HEK293 (cell line): ENCODE data around the gene RBMS3.
A peak's percentile ranks its signal among the peaks of the same experiment; 100 is the strongest.

Source experiments
- PRDM1 ChIP-seq: fragments of 450-650 bp; formaldehyde crosslinking; IDR thresholded peaks from 2 replicates; pipeline ENCODE4; 2016; ENCODE audit warnings: missing biosample characterization, missing genetic modification characterization
- YY2 ChIP-seq: fragments of 450-650 bp; formaldehyde crosslinking; IDR thresholded peaks from 2 replicates; pipeline ENCODE4 v1.5.1; 2016; ENCODE audit warnings: missing biosample characterization, missing genetic modification characterization
- ZBTB1 ChIP-seq: fragments of 450-650 bp; formaldehyde crosslinking; IDR thresholded peaks from 2 replicates; pipeline ENCODE4 v1.5.1; 2016; ENCODE audit warnings: missing biosample characterization, missing genetic modification characterization
- ZBTB20 ChIP-seq: fragments of 450-650 bp; formaldehyde crosslinking; IDR thresholded peaks from 2 replicates; pipeline ENCODE4 v1.5.1; 2016; ENCODE audit warnings: missing biosample characterization, missing genetic modification characterization
- ZFP41 ChIP-seq: fragments of 450-650 bp; formaldehyde crosslinking; IDR thresholded peaks from 2 replicates; pipeline ENCODE4 v1.5.1; 2016; ENCODE audit warnings: missing biosample characterization, missing genetic modification characterization, borderline replicate concordance
- ZNF10 ChIP-seq: fragments of 450-650 bp; formaldehyde crosslinking; IDR thresholded peaks from 2 replicates; pipeline ENCODE4 v1.5.1; 2017; ENCODE audit warnings: missing biosample characterization, missing genetic modification characterization
- ZNF202 ChIP-seq: fragments of 450-650 bp; formaldehyde crosslinking; IDR thresholded peaks from 2 replicates; pipeline ENCODE4 v1.5.1; 2016; ENCODE audit warnings: missing biosample characterization, missing genetic modification characterization, borderline replicate concordance
- ZNF585B ChIP-seq: fragments of 450-650 bp; formaldehyde crosslinking; IDR thresholded peaks from 2 replicates; pipeline ENCODE4 v1.5.1; 2016; ENCODE audit warnings: missing biosample characterization, missing genetic modification characterization
- ZNF600 ChIP-seq: fragments of 450-650 bp; formaldehyde crosslinking; IDR thresholded peaks from 2 replicates; pipeline ENCODE4 v1.5.1; 2016; ENCODE audit warnings: missing biosample characterization, missing genetic modification characterization
- ZNF621 ChIP-seq: fragments of 450-650 bp; formaldehyde crosslinking; IDR thresholded peaks from 2 replicates; pipeline ENCODE4 v1.5.1; 2017; ENCODE audit warnings: missing biosample characterization, missing genetic modification characterization
- ZNF654 ChIP-seq: fragments of 450-650 bp; formaldehyde crosslinking; IDR thresholded peaks from 2 replicates; pipeline ENCODE4 v1.5.1; 2016; ENCODE audit warnings: low read depth, missing biosample characterization, missing genetic modification characterization
- ZNF768 ChIP-seq: fragments of 450-650 bp; formaldehyde crosslinking; IDR thresholded peaks from 2 replicates; pipeline ENCODE4 v1.5.1; 2018; ENCODE audit warnings: missing biosample characterization, mild to moderate bottlenecking, missing genetic modification characterization
- ZNF830 ChIP-seq: fragments of 450-650 bp; IDR thresholded peaks from 2 replicates; pipeline ENCODE4 v1.5.0; 2018; ENCODE audit warnings: missing biosample characterization, missing genetic modification characterization, low read depth, mild to moderate bottlenecking, moderate library complexity
- TF ChIP-seq, protein P1 (sequence below): fragments of 450-650 bp; formaldehyde crosslinking; IDR thresholded peaks from 2 replicates; pipeline ENCODE4 v1.5.1; 2016; ENCODE audit warnings: missing biosample characterization, missing genetic modification characterization
- TF ChIP-seq, protein P2 (sequence below): fragments of 450-650 bp; formaldehyde crosslinking; IDR thresholded peaks from 2 replicates; pipeline ENCODE4 v1.5.1; 2016; ENCODE audit warnings: missing biosample characterization, missing genetic modification characterization, borderline replicate concordance
- TF ChIP-seq, protein P3 (sequence below): fragments of 450-650 bp; formaldehyde crosslinking; IDR thresholded peaks from 2 replicates; pipeline ENCODE4 v1.5.1; 2016; ENCODE audit warnings: missing biosample characterization, missing genetic modification characterization, borderline replicate concordance
- TF ChIP-seq, protein P4 (sequence below): fragments of 450-650 bp; formaldehyde crosslinking; IDR thresholded peaks from 2 replicates; pipeline ENCODE4 v1.5.1; 2016; ENCODE audit warnings: missing biosample characterization, missing genetic modification characterization
- TF ChIP-seq, protein P5 (sequence below): fragments of 450-650 bp; formaldehyde crosslinking; IDR thresholded peaks from 2 replicates; pipeline ENCODE4 v1.5.1; 2016; ENCODE audit warnings: missing biosample characterization, missing genetic modification characterization
- TF ChIP-seq, protein P6 (sequence below): fragments of 450-650 bp; formaldehyde crosslinking; IDR thresholded peaks from 2 replicates; pipeline ENCODE4 v1.5.1; 2016; ENCODE audit warnings: missing biosample characterization, missing genetic modification characterization

The RBMS3 gene

DNA sequence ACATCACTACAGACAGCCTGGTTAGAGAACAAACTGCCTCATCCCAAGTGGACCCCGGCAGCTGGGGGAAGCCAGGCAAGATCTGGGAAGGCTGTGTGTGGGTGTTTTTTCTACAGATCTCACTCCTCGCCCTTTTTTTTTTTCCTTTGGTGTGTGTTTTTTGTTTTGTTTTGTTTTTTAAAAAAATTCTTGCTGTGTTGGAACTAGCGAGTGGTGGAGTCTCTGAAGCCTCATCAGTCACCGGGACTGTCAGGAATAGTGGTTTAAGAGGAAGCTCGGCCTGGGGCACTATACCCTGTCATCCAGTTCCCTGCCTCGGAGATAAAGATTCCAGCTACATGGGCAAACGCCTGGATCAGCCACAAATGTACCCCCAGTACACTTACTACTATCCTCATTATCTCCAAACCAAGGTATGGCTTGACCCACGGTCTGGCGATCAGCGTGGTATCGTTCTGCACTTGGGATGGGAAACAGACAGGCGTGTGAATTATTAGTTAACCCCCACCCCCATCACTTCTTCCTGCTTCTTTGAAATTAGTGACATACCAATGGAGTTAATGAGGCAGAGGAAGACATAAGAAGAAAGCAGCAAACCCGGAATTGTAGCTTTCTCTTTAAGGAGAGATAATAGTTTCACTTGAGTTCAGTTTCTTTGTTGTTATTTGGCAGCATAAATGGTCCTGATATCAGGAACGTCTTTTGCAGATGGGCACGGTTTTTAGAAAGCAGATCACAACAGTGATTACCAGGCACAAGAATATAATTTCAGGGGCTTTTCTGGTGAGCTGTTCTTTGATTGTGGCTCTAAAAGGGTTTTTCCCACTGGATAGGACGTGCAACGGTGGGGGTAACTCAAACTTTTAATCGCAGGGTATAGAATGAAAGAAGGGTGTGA is 722 bp downstream of the RBMS3 start (continued):
- TF ChIP-seq, protein P1, sequence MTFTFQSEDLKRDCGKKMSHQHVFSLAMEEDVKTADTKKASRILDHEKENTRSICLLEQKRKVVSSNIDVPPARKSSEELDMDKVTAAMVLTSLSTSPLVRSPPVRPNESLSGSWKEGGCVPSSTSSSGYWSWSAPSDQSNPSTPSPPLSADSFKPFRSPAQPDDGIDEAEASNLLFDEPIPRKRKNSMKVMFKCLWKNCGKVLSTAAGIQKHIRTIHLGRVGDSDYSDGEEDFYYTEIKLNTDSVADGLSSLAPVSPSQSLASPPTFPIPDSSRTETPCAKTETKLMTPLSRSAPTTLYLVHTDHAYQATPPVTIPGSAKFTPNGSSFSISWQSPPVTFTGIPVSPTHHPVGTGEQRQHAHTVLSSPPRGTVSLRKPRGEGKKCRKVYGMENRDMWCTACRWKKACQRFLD (tag by site-specific recombination), result no peak
- TF ChIP-seq ZNF768 (tag by site-specific recombination) (0 out of 2 replicates have a peak, but pooled peaks have one; percentile 7), ZNF654 (tag by site-specific recombination) (no peak), ZNF10 (tag by site-specific recombination) (peak; percentile 78), ZNF621 (tag by site-specific recombination) (no peak), ZNF830 (tag by site-specific recombination) (no peak), ZNF202 (tag by site-specific recombination) (no peak), ZNF600 (tag by site-specific recombination) (peak; percentile 4; the same call in 1 of the 2 replicates), ZBTB1 (no peak), PRDM1 (peak; percentile 53; the same call in 1 of the 2 replicates), YY2 (tag by site-specific recombination) (no peak), ZFP41 (tag by site-specific recombination) (no peak), ZBTB20 (tag by site-specific recombination) (peak; percentile 46), ZNF585B (tag by site-specific recombination) (no peak)
- TF ChIP-seq, protein P2, sequence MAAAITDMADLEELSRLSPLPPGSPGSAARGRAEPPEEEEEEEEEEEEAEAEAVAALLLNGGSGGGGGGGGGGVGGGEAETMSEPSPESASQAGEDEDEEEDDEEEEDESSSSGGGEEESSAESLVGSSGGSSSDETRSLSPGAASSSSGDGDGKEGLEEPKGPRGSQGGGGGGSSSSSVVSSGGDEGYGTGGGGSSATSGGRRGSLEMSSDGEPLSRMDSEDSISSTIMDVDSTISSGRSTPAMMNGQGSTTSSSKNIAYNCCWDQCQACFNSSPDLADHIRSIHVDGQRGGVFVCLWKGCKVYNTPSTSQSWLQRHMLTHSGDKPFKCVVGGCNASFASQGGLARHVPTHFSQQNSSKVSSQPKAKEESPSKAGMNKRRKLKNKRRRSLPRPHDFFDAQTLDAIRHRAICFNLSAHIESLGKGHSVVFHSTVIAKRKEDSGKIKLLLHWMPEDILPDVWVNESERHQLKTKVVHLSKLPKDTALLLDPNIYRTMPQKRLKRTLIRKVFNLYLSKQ (tag by site-specific recombination), result no peak
- TF ChIP-seq, protein P3, sequence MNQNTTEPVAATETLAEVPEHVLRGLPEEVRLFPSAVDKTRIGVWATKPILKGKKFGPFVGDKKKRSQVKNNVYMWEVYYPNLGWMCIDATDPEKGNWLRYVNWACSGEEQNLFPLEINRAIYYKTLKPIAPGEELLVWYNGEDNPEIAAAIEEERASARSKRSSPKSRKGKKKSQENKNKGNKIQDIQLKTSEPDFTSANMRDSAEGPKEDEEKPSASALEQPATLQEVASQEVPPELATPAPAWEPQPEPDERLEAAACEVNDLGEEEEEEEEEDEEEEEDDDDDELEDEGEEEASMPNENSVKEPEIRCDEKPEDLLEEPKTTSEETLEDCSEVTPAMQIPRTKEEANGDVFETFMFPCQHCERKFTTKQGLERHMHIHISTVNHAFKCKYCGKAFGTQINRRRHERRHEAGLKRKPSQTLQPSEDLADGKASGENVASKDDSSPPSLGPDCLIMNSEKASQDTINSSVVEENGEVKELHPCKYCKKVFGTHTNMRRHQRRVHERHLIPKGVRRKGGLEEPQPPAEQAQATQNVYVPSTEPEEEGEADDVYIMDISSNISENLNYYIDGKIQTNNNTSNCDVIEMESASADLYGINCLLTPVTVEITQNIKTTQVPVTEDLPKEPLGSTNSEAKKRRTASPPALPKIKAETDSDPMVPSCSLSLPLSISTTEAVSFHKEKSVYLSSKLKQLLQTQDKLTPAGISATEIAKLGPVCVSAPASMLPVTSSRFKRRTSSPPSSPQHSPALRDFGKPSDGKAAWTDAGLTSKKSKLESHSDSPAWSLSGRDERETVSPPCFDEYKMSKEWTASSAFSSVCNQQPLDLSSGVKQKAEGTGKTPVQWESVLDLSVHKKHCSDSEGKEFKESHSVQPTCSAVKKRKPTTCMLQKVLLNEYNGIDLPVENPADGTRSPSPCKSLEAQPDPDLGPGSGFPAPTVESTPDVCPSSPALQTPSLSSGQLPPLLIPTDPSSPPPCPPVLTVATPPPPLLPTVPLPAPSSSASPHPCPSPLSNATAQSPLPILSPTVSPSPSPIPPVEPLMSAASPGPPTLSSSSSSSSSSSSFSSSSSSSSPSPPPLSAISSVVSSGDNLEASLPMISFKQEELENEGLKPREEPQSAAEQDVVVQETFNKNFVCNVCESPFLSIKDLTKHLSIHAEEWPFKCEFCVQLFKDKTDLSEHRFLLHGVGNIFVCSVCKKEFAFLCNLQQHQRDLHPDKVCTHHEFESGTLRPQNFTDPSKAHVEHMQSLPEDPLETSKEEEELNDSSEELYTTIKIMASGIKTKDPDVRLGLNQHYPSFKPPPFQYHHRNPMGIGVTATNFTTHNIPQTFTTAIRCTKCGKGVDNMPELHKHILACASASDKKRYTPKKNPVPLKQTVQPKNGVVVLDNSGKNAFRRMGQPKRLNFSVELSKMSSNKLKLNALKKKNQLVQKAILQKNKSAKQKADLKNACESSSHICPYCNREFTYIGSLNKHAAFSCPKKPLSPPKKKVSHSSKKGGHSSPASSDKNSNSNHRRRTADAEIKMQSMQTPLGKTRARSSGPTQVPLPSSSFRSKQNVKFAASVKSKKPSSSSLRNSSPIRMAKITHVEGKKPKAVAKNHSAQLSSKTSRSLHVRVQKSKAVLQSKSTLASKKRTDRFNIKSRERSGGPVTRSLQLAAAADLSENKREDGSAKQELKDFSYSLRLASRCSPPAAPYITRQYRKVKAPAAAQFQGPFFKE (tag by site-specific recombination), result no peak
- TF ChIP-seq, protein P4, sequence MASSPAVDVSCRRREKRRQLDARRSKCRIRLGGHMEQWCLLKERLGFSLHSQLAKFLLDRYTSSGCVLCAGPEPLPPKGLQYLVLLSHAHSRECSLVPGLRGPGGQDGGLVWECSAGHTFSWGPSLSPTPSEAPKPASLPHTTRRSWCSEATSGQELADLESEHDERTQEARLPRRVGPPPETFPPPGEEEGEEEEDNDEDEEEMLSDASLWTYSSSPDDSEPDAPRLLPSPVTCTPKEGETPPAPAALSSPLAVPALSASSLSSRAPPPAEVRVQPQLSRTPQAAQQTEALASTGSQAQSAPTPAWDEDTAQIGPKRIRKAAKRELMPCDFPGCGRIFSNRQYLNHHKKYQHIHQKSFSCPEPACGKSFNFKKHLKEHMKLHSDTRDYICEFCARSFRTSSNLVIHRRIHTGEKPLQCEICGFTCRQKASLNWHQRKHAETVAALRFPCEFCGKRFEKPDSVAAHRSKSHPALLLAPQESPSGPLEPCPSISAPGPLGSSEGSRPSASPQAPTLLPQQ (tag by site-specific recombination), result peak; percentile 72
- TF ChIP-seq, protein P5, sequence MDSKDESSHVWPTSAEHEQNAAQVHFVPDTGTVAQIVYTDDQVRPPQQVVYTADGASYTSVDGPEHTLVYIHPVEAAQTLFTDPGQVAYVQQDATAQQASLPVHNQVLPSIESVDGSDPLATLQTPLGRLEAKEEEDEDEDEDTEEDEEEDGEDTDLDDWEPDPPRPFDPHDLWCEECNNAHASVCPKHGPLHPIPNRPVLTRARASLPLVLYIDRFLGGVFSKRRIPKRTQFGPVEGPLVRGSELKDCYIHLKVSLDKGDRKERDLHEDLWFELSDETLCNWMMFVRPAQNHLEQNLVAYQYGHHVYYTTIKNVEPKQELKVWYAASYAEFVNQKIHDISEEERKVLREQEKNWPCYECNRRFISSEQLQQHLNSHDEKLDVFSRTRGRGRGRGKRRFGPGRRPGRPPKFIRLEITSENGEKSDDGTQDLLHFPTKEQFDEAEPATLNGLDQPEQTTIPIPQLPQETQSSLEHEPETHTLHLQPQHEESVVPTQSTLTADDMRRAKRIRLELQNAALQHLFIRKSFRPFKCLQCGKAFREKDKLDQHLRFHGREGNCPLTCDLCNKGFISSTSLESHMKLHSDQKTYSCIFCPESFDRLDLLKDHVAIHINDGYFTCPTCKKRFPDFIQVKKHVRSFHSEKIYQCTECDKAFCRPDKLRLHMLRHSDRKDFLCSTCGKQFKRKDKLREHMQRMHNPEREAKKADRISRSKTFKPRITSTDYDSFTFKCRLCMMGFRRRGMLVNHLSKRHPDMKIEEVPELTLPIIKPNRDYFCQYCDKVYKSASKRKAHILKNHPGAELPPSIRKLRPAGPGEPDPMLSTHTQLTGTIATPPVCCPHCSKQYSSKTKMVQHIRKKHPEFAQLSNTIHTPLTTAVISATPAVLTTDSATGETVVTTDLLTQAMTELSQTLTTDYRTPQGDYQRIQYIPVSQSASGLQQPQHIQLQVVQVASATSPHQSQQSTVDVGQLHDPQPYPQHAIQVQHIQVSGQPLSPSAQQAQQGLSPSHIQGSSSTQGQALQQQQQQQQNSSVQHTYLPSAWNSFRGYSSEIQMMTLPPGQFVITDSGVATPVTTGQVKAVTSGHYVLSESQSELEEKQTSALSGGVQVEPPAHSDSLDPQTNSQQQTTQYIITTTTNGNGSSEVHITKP, result no peak
- TF ChIP-seq, protein P6, sequence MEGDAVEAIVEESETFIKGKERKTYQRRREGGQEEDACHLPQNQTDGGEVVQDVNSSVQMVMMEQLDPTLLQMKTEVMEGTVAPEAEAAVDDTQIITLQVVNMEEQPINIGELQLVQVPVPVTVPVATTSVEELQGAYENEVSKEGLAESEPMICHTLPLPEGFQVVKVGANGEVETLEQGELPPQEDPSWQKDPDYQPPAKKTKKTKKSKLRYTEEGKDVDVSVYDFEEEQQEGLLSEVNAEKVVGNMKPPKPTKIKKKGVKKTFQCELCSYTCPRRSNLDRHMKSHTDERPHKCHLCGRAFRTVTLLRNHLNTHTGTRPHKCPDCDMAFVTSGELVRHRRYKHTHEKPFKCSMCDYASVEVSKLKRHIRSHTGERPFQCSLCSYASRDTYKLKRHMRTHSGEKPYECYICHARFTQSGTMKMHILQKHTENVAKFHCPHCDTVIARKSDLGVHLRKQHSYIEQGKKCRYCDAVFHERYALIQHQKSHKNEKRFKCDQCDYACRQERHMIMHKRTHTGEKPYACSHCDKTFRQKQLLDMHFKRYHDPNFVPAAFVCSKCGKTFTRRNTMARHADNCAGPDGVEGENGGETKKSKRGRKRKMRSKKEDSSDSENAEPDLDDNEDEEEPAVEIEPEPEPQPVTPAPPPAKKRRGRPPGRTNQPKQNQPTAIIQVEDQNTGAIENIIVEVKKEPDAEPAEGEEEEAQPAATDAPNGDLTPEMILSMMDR, result no peak
- TF ChIP-seq, all 188 proteins: peak for 9
